GM23248 (cell line): ENCODE results near the gene TFCP2L1.

ENCODE experiments used
- EZH2 ChIP-seq: fragments of 200-600 bp; sonication (generic); IDR thresholded peaks from 2 replicates; pipeline ENCODE4 v1.6.1; 2018; ENCODE audit warnings: antibody characterized with exemption, mild to moderate bottlenecking; ENCODE audit not compliant: insufficient read depth, poor library complexity, severe bottlenecking
- EZH2phosphoT487 ChIP-seq: fragments of 200-600 bp; sonication (generic); IDR thresholded peaks from 2 replicates; pipeline ENCODE4 v1.6.1; 2018; ENCODE audit warnings: antibody characterized with exemption, moderate library complexity, mild to moderate bottlenecking, low read depth; ENCODE audit not compliant: insufficient read depth

DNA sequence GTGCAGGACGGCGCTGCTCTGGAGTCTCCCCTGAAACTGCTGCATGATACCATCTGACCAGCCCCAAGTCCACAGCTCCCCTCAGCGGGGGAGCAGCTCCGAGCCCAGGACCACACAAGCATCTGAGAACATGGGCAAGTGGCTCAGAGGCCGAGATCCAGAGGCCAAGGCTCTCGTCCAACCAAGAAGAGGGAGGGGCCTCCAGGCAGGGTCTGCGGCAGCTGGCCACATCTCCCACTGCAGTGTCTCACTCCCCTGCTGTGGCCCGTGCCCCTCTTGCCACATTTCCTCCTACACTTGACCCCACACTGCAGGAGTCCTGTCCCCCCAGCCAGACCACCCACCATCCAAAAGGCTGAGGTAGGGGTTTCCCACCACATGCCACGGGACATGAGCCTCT, 50.2 kb downstream of the TFCP2L1 start:
- TF ChIP-seq EZH2 (no peak), EZH2phosphoT487 (no peak)
